Osteocyte (in vitro differentiated cells): ENCODE results near the gene EFCAB8. TPM values are rescaled to one million over a fixed set of nuclear protein-coding genes. Genes with fewer than 3 reads are reported as not detected.

Experiments used
- DNase-seq: peaks from one replicate; pipeline ENCODE4 v3.0.0; 2021; ENCODE audit warnings: mixed read lengths; ENCODE audit not compliant: unreplicated experiment; ENCODE audit errors: extremely low spot score
- H3K27ac Mint-ChIP-seq: one replicate; pipeline ENCODE4 v1.8.0; 2021; ENCODE audit warnings: mild to moderate bottlenecking, mixed read lengths; ENCODE audit not compliant: unreplicated experiment
- H3K27me3 Mint-ChIP-seq: one replicate; pipeline ENCODE4 v1.8.0; 2021; ENCODE audit warnings: mixed read lengths; ENCODE audit not compliant: unreplicated experiment
- H3K36me3 Mint-ChIP-seq: one replicate; pipeline ENCODE4 v1.8.0; 2021; ENCODE audit warnings: mixed read lengths; ENCODE audit not compliant: unreplicated experiment
- H3K4me1 Mint-ChIP-seq: one replicate; pipeline ENCODE4 v1.8.0; 2021; ENCODE audit warnings: mixed read lengths; ENCODE audit not compliant: unreplicated experiment
- H3K4me3 Mint-ChIP-seq: one replicate; pipeline ENCODE4 v1.8.0; 2021; ENCODE audit warnings: mild to moderate bottlenecking, moderate library complexity, mixed read lengths; ENCODE audit not compliant: unreplicated experiment
- H3K9me3 Mint-ChIP-seq: one replicate; pipeline ENCODE4 v1.8.0; 2021; ENCODE audit warnings: mixed read lengths; ENCODE audit not compliant: unreplicated experiment
- CTCF ChIP-seq: fragments of 200-600 bp; sonication (generic); IDR thresholded peaks from 2 replicates; pipeline ENCODE4 v1.5.0; 2021; ENCODE audit warnings: antibody characterized with exemption, mild to moderate bottlenecking, moderate library complexity
- total RNA-seq: library from RNA; stranded (reverse); gene quantifications from 2 replicates; pipeline ENCODE4 v1.2.1, GENCODE V29; 2021

Gene EFCAB8
- total RNA-seq, 1 donor from 2014 or later, result 0.64 TPM

GRCh38 chr20:32990426-32990825, 131.7 kb downstream of the EFCAB8 start:
- Mint-ChIP-seq H3K27ac (no peak overlapping the region), H3K36me3 (no peaks in the 10 kb centered on the region), H3K4me3 (no peak overlapping the region), H3K27me3 (peaks cover 6% of the 10 kb centered on the region), H3K9me3 (peaks cover 3% of the 10 kb centered on the region), H3K4me1 (no peaks in the 10 kb centered on the region)
- DNase-seq, result no peak
- no peak for TF ChIP-seq CTCF

- DNase-seq, result no peak
- TF ChIP-seq CTCF, result no peak
- no peaks in the 10 kb centered on the region for H3K4me1 Mint-ChIP-seq
- H3K4me3 Mint-ChIP-seq, result no peak overlapping the region
- peaks cover 6% of the 10 kb centered on the region for H3K27me3 Mint-ChIP-seq
- H3K9me3 Mint-ChIP-seq, result peaks cover 3% of the 10 kb centered on the region
- H3K27ac Mint-ChIP-seq, result no peak overlapping the region
- H3K36me3 Mint-ChIP-seq, result no peaks in the 10 kb centered on the region
These were observed 132.7 kb downstream of the EFCAB8 start for GRCh38 chr20:32991383-32991782.

DNA sequence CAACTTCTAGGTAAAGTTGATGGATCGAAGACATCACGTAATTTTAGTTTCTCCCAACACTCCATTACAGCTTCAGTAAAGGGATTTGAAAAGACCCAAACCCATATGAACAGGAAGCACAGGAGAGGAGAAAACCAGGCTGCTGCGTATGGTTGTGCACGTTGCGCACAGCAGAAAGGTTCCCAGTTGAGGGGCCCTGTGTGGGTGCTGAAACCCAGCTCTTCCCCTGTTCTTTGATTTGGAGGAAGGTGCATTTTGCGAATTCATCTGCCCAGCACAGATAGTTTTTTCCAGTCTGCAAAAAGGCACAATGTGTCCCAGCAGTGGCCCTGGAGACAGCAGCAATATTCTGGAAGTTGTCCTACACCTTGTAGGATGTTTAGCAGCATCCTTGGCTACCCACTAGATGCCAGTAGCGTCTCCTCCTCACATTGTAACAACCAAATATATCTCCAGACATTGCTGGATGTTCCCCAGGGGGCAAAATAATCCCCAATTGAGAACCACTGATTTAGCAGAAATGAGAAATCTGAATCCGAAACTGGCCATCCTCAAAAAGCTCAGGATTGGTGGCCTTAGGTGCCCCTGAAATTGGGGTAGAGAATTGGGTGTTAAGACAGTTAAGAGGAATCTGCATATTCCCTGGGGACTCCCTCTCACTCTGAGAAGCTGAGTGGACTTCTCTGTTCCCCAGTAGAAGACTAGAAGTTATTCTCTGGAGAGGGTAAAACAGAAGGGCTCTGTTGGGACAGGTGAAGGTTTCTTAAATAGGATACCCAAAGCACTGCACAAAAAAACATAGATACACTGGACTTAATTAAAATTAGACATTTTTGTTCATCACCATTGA, 133.3 kb downstream of the EFCAB8 start:
- peaks cover 6% of the 10 kb centered on the region for H3K27me3 Mint-ChIP-seq
- DNase-seq, result no peak
- no peak for TF ChIP-seq CTCF
- H3K4me3 Mint-ChIP-seq, result no peak overlapping the region
- H3K27ac Mint-ChIP-seq, result no peak overlapping the region
- H3K9me3 Mint-ChIP-seq, result peaks cover 3% of the 10 kb centered on the region
- no peaks in the 10 kb centered on the region for H3K36me3 Mint-ChIP-seq
- H3K4me1 Mint-ChIP-seq, result no peaks in the 10 kb centered on the region

- H3K36me3 Mint-ChIP-seq, result no peaks in the 10 kb centered on the region
- no peak for DNase-seq
- no peak for TF ChIP-seq CTCF
- H3K9me3 Mint-ChIP-seq, result peaks cover 3% of the 10 kb centered on the region
- H3K27ac Mint-ChIP-seq, result no peak overlapping the region
- no peaks in the 10 kb centered on the region for H3K4me1 Mint-ChIP-seq
- H3K27me3 Mint-ChIP-seq, result peaks cover 6% of the 10 kb centered on the region
- no peak overlapping the region for H3K4me3 Mint-ChIP-seq
These were observed 134.8 kb downstream of the EFCAB8 start for GRCh38 chr20:32993496-32994050.

- no peak for TF ChIP-seq CTCF
- Mint-ChIP-seq H3K27me3 (peaks cover 7% of the 10 kb centered on the region), H3K36me3 (no peaks in the 10 kb centered on the region), H3K4me3 (no peak overlapping the region), H3K4me1 (no peaks in the 10 kb centered on the region), H3K9me3 (peaks cover 3% of the 10 kb centered on the region), H3K27ac (no peak overlapping the region)
- no peak for DNase-seq
These were observed 137.1 kb downstream of the EFCAB8 start for GRCh38 chr20:32995802-32996201.
